ENCODE results near the gene SCAP. TPM values are rescaled to one million over a fixed set of nuclear protein-coding genes. Genes with fewer than 3 reads are reported as not detected.
"Not testable (repeated sequence)": the region's sequence is repeated elsewhere in the genome, so short reads cannot be mapped to it uniquely, and the experiment has no call there.

Gene SCAP
- total RNA-seq, 1 donor, result 31.9 TPM

GRCh38 chr3:47385007-47385406, 90.7 kb downstream of the SCAP start:
- Histone ChIP-seq H3K4me3 (ENCODE audit: low read length) (no peak overlapping the region), H3K9me3 (ENCODE audit: low read depth, low read length) (no peaks in the 10 kb centered on the region), H3K4me1 (ENCODE audit: insufficient read depth, low read length) (peaks cover 14% of the 10 kb centered on the region), H3K27me3 (ENCODE audit: insufficient read depth, low read length) (no peaks in the 10 kb centered on the region)

- Histone ChIP-seq H3K4me3 (ENCODE audit: low read length) (no peak overlapping the region), H3K27me3 (ENCODE audit: insufficient read depth, low read length) (no peaks in the 10 kb centered on the region), H3K9me3 (ENCODE audit: low read depth, low read length) (no peaks in the 10 kb centered on the region), H3K4me1 (ENCODE audit: insufficient read depth, low read length) (peaks cover 20% of the 10 kb centered on the region)
Observed at GRCh38 chr3:47384425-47384824, 91.3 kb downstream of the SCAP start.

GRCh38 chr3:47381317-47382157, 94.2 kb downstream of the SCAP start:
- H3K4me1 ChIP-seq (ENCODE audit: insufficient read depth, low read length), result peaks cover 42% of the 10 kb centered on the region
- H3K9me3 ChIP-seq (ENCODE audit: low read depth, low read length), result no peaks in the 10 kb centered on the region
- peak overlapping the region; percentile 71 for H3K4me3 ChIP-seq (ENCODE audit: low read length)
- H3K27me3 ChIP-seq (ENCODE audit: insufficient read depth, low read length), result no peaks in the 10 kb centered on the region

- H3K4me1 ChIP-seq (ENCODE audit: insufficient read depth, low read length), result peaks cover 44% of the 10 kb centered on the region
- no peaks in the 10 kb centered on the region for H3K27me3 ChIP-seq (ENCODE audit: insufficient read depth, low read length)
- H3K4me3 ChIP-seq (ENCODE audit: low read length), result peak within 1 kb of the TSS; percentile 71
- H3K9me3 ChIP-seq (ENCODE audit: low read depth, low read length), result no peaks in the 10 kb centered on the region
Observed at GRCh38 chr3:47380601-47381316, 95.0 kb downstream of the SCAP start, which contains the start of gene PTPN23. Gene PTPN23, plus strand, starts transcription at chr3:47381021. Its CDS starts 76 bp downstream, at chr3:47381097.

- H3K4me1 ChIP-seq (ENCODE audit: insufficient read depth, low read length), result peaks cover 44% of the 10 kb centered on the region
- peak overlapping the region; percentile 71 for H3K4me3 ChIP-seq (ENCODE audit: low read length)
- H3K27me3 ChIP-seq (ENCODE audit: insufficient read depth, low read length), result no peaks in the 10 kb centered on the region
- no peaks in the 10 kb centered on the region for H3K9me3 ChIP-seq (ENCODE audit: low read depth, low read length)
Observed at GRCh38 chr3:47380026-47380600, 95.6 kb downstream of the SCAP start.

GRCh38 chr3:47379411-47379899, 96.3 kb downstream of the SCAP start:
- Histone ChIP-seq H3K4me3 (ENCODE audit: low read length) (no peak overlapping the region), H3K9me3 (ENCODE audit: low read depth, low read length) (no peaks in the 10 kb centered on the region), H3K4me1 (ENCODE audit: insufficient read depth, low read length) (peaks cover 44% of the 10 kb centered on the region), H3K27me3 (ENCODE audit: insufficient read depth, low read length) (no peaks in the 10 kb centered on the region)

- Histone ChIP-seq H3K9me3 (ENCODE audit: low read depth, low read length) (no peaks in the 10 kb centered on the region), H3K4me1 (ENCODE audit: insufficient read depth, low read length) (peaks cover 44% of the 10 kb centered on the region)
Observed at GRCh38 chr3:47378869-47379268, 96.9 kb downstream of the SCAP start.

GRCh38 chr3:47377186-47377585, 98.6 kb downstream of the SCAP start:
- H3K4me1 ChIP-seq (ENCODE audit: insufficient read depth, low read length), result peaks cover 50% of the 10 kb centered on the region
- H3K4me3 ChIP-seq (ENCODE audit: low read length), result no peak overlapping the region
- H3K27me3 ChIP-seq (ENCODE audit: insufficient read depth, low read length), result no peaks in the 10 kb centered on the region
- H3K9me3 ChIP-seq (ENCODE audit: low read depth, low read length), result no peaks in the 10 kb centered on the region

More at GRCh38 chr3:47378869-47379268, 96.9 kb downstream of the SCAP start:
- H3K4me3 ChIP-seq (ENCODE audit: low read length), result no peak overlapping the region
- no peaks in the 10 kb centered on the region for H3K27me3 ChIP-seq (ENCODE audit: insufficient read depth, low read length)

- Histone ChIP-seq H3K9me3 (ENCODE audit: low read depth, low read length) (no peaks in the 10 kb centered on the region), H3K4me3 (ENCODE audit: low read length) (no peak overlapping the region), H3K27me3 (ENCODE audit: insufficient read depth, low read length) (no peaks in the 10 kb centered on the region), H3K4me1 (ENCODE audit: insufficient read depth, low read length) (peaks cover 51% of the 10 kb centered on the region)
Observed at GRCh38 chr3:47376393-47376792, 99.3 kb downstream of the SCAP start.

- Histone ChIP-seq H3K9me3 (ENCODE audit: low read depth, low read length) (no peaks in the 10 kb centered on the region), H3K4me3 (ENCODE audit: low read length) (no peak overlapping the region), H3K27me3 (ENCODE audit: insufficient read depth, low read length) (no peaks in the 10 kb centered on the region), H3K4me1 (ENCODE audit: insufficient read depth, low read length) (peaks cover 49% of the 10 kb centered on the region)
Observed at GRCh38 chr3:47374587-47374986, 101.2 kb downstream of the SCAP start.

GRCh38 chr3:47370887-47371697, 104.6 kb downstream of the SCAP start:
- H3K4me1 ChIP-seq (ENCODE audit: insufficient read depth, low read length), result peaks cover 24% of the 10 kb centered on the region
- H3K4me3 ChIP-seq (ENCODE audit: low read length), result no peak overlapping the region
- H3K27me3 ChIP-seq (ENCODE audit: insufficient read depth, low read length), result no peaks in the 10 kb centered on the region
- H3K9me3 ChIP-seq (ENCODE audit: low read depth, low read length), result no peaks in the 10 kb centered on the region

- H3K27me3 ChIP-seq (ENCODE audit: insufficient read depth, low read length); H3K9me3 ChIP-seq (ENCODE audit: low read depth, low read length); H3K4me3 ChIP-seq (ENCODE audit: low read length): not testable (repeated sequence)
- H3K4me1 ChIP-seq (ENCODE audit: insufficient read depth, low read length), result peaks cover 27% of the 10 kb centered on the region
Observed at GRCh38 chr3:47370020-47370419, 105.7 kb downstream of the SCAP start.

GRCh38 chr3:47367631-47368030, 108.1 kb downstream of the SCAP start:
- Histone ChIP-seq H3K9me3 (ENCODE audit: low read depth, low read length) (no peaks in the 10 kb centered on the region), H3K4me1 (ENCODE audit: insufficient read depth, low read length) (peaks cover 26% of the 10 kb centered on the region), H3K27me3 (ENCODE audit: insufficient read depth, low read length) (no peaks in the 10 kb centered on the region), H3K4me3 (ENCODE audit: low read length) (no peak overlapping the region)

- H3K9me3 ChIP-seq (ENCODE audit: low read depth, low read length), result no peaks in the 10 kb centered on the region
- H3K27me3 ChIP-seq (ENCODE audit: insufficient read depth, low read length), result no peaks in the 10 kb centered on the region
- H3K4me1 ChIP-seq (ENCODE audit: insufficient read depth, low read length), result peaks cover 27% of the 10 kb centered on the region
- H3K4me3 ChIP-seq (ENCODE audit: low read length), result no peak overlapping the region
Observed at GRCh38 chr3:47366833-47367232, 108.9 kb downstream of the SCAP start.

Measured in mononuclear cell (primary cell).